COLO668 (cell line): Measurements from ENCODE around the gene TRMT61A.
"Not testable (repeated sequence)": the region's sequence is repeated elsewhere in the genome, so short reads cannot be mapped to it uniquely, and the experiment has no call there.

Experiments
- DNase-seq: peaks from one replicate; lab custom pipeline; 2025; ENCODE audit not compliant: unreplicated experiment; lab: John Stamatoyannopoulos, UW

The TRMT61A gene

GRCh38 chr14:103508521-103509329 lies 20.3 kb upstream of the TRMT61A start:
- no peak for DNase-seq

- DNase-seq = no peak
Observed at GRCh38 chr14:103509864-103510723, 18.9 kb upstream of the TRMT61A start.

GRCh38 chr14:103510724-103511693 lies 18.0 kb upstream of the TRMT61A start:
- no peak for DNase-seq

- DNase-seq = not testable (repeated sequence)
Observed at GRCh38 chr14:103512180-103512579, 16.8 kb upstream of the TRMT61A start.

GRCh38 chr14:103512701-103513611 lies 16.0 kb upstream of the TRMT61A start:
- peak; percentile 48 for DNase-seq

- DNase-seq = no peak
Observed at GRCh38 chr14:103514596-103515421, 14.2 kb upstream of the TRMT61A start.

GRCh38 chr14:103516426-103517173 lies 12.4 kb upstream of the TRMT61A start:
- no peak for DNase-seq

- no peak for DNase-seq
Observed at GRCh38 chr14:103517174-103517566, 11.8 kb upstream of the TRMT61A start.

- no peak for DNase-seq
Observed at GRCh38 chr14:103517721-103518421, 11.1 kb upstream of the TRMT61A start.

- DNase-seq = peak; percentile 71
Observed at GRCh38 chr14:103518422-103519042, 10.5 kb upstream of the TRMT61A start.

- DNase-seq = no peak
Observed at GRCh38 chr14:103519043-103519836, 9.8 kb upstream of the TRMT61A start.

GRCh38 chr14:103519837-103520212 lies 9.2 kb upstream of the TRMT61A start:
- peak; percentile 78 for DNase-seq

- DNase-seq = no peak
Observed at GRCh38 chr14:103520269-103520656, 8.7 kb upstream of the TRMT61A start.

- peak; percentile 92 for DNase-seq
Observed at GRCh38 chr14:103520657-103521437, 8.1 kb upstream of the TRMT61A start.

- DNase-seq = peak; percentile 71
Observed at GRCh38 chr14:103521438-103521950, 7.5 kb upstream of the TRMT61A start.
